H1 (cell line): ENCODE measurements around the gene RGS3. TPM values are rescaled to one million over a fixed set of nuclear protein-coding genes. Genes with fewer than 3 reads are reported as not detected.

Source experiments
- CTCF ChIA-PET: fragments of 300-600 bp; sonication (Branson Sonifier 250); formaldehyde crosslinking; loops from one replicate; lab custom pipeline; 2021; ENCODE audit not compliant: partially characterized antibody; lab: Charles Lee
- POLR2A ChIA-PET: fragments of 300-600 bp; sonication (Branson Sonifier 250); formaldehyde crosslinking; loops from one replicate; lab custom pipeline; 2021; ENCODE audit warnings: inconsistent platforms; ENCODE audit not compliant: partially characterized antibody; lab: Charles Lee
- DNase-seq, 2 experiments: peaks; one replicate each; pipeline versions ENCODE4 v3.0.0 to v3.0.0-alpha.2; 2010 to 2022; ENCODE audit warnings: low spot score in 2 of 2, low read depth in 1 of 2, mixed read lengths in 1 of 2
- FAIRE-seq: peaks from 2 replicates; lab custom pipeline; 2011; peaks lifted over from hg19 to GRCh38; lab: Jason Lieb, UNC
- H2AFZ ChIP-seq: 2 replicates; pipeline ENCODE4 v1.8.1; 2012; ENCODE audit warnings: low read length, inconsistent platforms
- H2AK5ac ChIP-seq: 2 replicates; pipeline ENCODE4 v1.6.1; 2013; ENCODE audit warnings: low read depth, low read length
- H2BK120ac ChIP-seq: replicated peaks from 2 replicates; pipeline ENCODE3; 2013; ENCODE audit warnings: low read depth, low read length, inconsistent platforms
- H2BK12ac ChIP-seq: 2 replicates; pipeline ENCODE4 v1.6.1; 2013; ENCODE audit warnings: low read depth, low read length
- H2BK15ac ChIP-seq: 2 replicates; pipeline ENCODE4 v1.6.1; 2013; ENCODE audit warnings: low read length
- H2BK20ac ChIP-seq: 2 replicates; pipeline ENCODE4 v1.6.1; 2013; ENCODE audit warnings: low read length
- H2BK5ac ChIP-seq: 2 replicates; pipeline ENCODE4 v1.6.1; 2013; ENCODE audit warnings: low read depth, low read length
- H3K14ac ChIP-seq: 2 replicates; pipeline ENCODE4 v1.6.1; 2013; ENCODE audit warnings: inconsistent platforms; ENCODE audit not compliant: insufficient read length
- H3K18ac ChIP-seq: 2 replicates; pipeline ENCODE4 v1.6.1; 2013; ENCODE audit warnings: low read length; ENCODE audit errors: extremely low read depth
- H3K23ac ChIP-seq: 2 replicates; pipeline ENCODE4 v1.6.1; 2013; ENCODE audit warnings: inconsistent platforms; ENCODE audit not compliant: insufficient read length
- H3K23me2 ChIP-seq: 2 replicates; pipeline ENCODE4 v1.6.1; 2013; ENCODE audit warnings: low read depth, low read length
- H3K27ac ChIP-seq: 2 replicates; pipeline ENCODE4 v1.6.1; 2011; ENCODE audit warnings: low read depth, low read length, inconsistent platforms
- H3K27me3 ChIP-seq, 4 experiments: replicated peaks in 1 of 4; 1 replicate in 1 of 4; 2 replicates in 3 of 4; pipeline versions ENCODE4 v1.6.1 to v1.8.1; 2011 to 2013; ENCODE audit warnings: low read length in 3 of 4, mild to moderate bottlenecking in 3 of 4, inconsistent platforms in 2 of 4, mixed read lengths in 2 of 4, moderate library complexity in 1 of 4; ENCODE audit not compliant: control insufficient read depth in 3 of 4, insufficient read depth in 3 of 4; ENCODE audit errors: extremely low read depth in 1 of 4
- H3K36me3 ChIP-seq, 4 experiments: 2 replicates each; pipeline versions ENCODE4 v1.6.1 to v1.8.1; 2011 to 2013; ENCODE audit warnings: mild to moderate bottlenecking in 4 of 4, low read length in 3 of 4, moderate library complexity in 2 of 4, control low read depth in 1 of 4, inconsistent platforms in 1 of 4; ENCODE audit not compliant: insufficient read depth in 4 of 4, control insufficient read depth in 2 of 4
- H3K4ac ChIP-seq: replicated peaks from 2 replicates; pipeline ENCODE3; 2013; ENCODE audit warnings: low read length, low read depth, mixed read lengths, inconsistent platforms; ENCODE audit not compliant: insufficient read length
- H3K4me1 ChIP-seq, 4 experiments: replicated peaks in 1 of 4; 1 replicate in 1 of 4; 2 replicates in 3 of 4; pipeline versions ENCODE4 v1.6.1 to v1.8.1; 2011 to 2013; ENCODE audit warnings: low read length in 3 of 4, inconsistent platforms in 2 of 4, mixed read lengths in 1 of 4; ENCODE audit not compliant: insufficient read depth in 4 of 4, control insufficient read depth in 3 of 4
- H3K4me2 ChIP-seq, 2 experiments: 2 replicates each; pipeline versions ENCODE4 v1.6.1 to v1.8.1; 2011 to 2013; ENCODE audit warnings: low read depth in 2 of 2, low read length in 2 of 2, control low read depth in 1 of 2, inconsistent platforms in 1 of 2, mild to moderate bottlenecking in 1 of 2; ENCODE audit not compliant: insufficient read depth in 1 of 2
- H3K4me3 ChIP-seq, 4 experiments: fragments of 200-600, 300-600 bp in 1 of 4; sonication (generic), shearing (Covaris generic), sonication (Bioruptor Twin) in 1 of 4; 2 replicates each; pipeline versions ENCODE4 v1.5.1 to v1.8.1; 2011 to 2016; ENCODE audit warnings: low read length in 4 of 4, low read depth in 3 of 4, control low read depth in 2 of 4, inconsistent platforms in 2 of 4, mild to moderate bottlenecking in 2 of 4, mixed read lengths in 1 of 4, moderate library complexity in 1 of 4; ENCODE audit not compliant: insufficient read depth in 2 of 4; ENCODE audit errors: extremely low read depth in 1 of 4
- H3K56ac ChIP-seq: replicated peaks from 2 replicates; pipeline ENCODE3; 2013; ENCODE audit warnings: low read depth, mild to moderate bottlenecking, mixed read lengths, low read length, inconsistent platforms; ENCODE audit not compliant: insufficient read length
- H3K79me1 ChIP-seq: 2 replicates; pipeline ENCODE4 v1.6.1; 2013; ENCODE audit warnings: low read depth, low read length, control low read depth
- H3K79me2 ChIP-seq, 2 experiments: 2 replicates each; pipeline versions ENCODE4 v1.6.1 to v1.8.1; 2012 to 2013; ENCODE audit warnings: low read length in 2 of 2, mild to moderate bottlenecking in 2 of 2, inconsistent platforms in 1 of 2; ENCODE audit not compliant: insufficient read depth in 2 of 2, control insufficient read depth in 1 of 2
- H3K9ac ChIP-seq, 4 experiments: replicated peaks in 1 of 4; 1 replicate in 1 of 4; 2 replicates in 3 of 4; pipeline versions ENCODE4 v1.6.1 to v1.8.1; 2011 to 2013; ENCODE audit warnings: low read depth in 3 of 4, low read length in 3 of 4, control low read depth in 2 of 4, mild to moderate bottlenecking in 2 of 4, moderate library complexity in 2 of 4, inconsistent platforms in 1 of 4; ENCODE audit errors: extremely low read depth in 1 of 4
- H3K9me3 ChIP-seq, 2 experiments: 2 replicates each; pipeline versions ENCODE4 v1.6.1 to v1.8.1; 2012 to 2013; ENCODE audit warnings: mild to moderate bottlenecking in 2 of 2, moderate library complexity in 2 of 2, control low read depth in 1 of 2, inconsistent platforms in 1 of 2, low read depth in 1 of 2, low read length in 1 of 2, mixed read lengths in 1 of 2; ENCODE audit not compliant: insufficient read depth in 2 of 2
- H4K20me1 ChIP-seq, 2 experiments: replicated peaks in 1 of 2; 2 replicates each; pipeline versions ENCODE3 to v1.8.1; 2011 to 2013; ENCODE audit warnings: inconsistent platforms in 2 of 2, low read length in 2 of 2, mild to moderate bottlenecking in 1 of 2; ENCODE audit not compliant: insufficient read depth in 2 of 2, control insufficient read depth in 1 of 2
- H4K5ac ChIP-seq: 2 replicates; pipeline ENCODE4 v1.6.1; 2013; ENCODE audit warnings: low read length, low read depth, mixed read lengths, inconsistent platforms; ENCODE audit not compliant: insufficient read length
- H4K8ac ChIP-seq: 2 replicates; pipeline ENCODE4 v1.8.0; 2013; ENCODE audit warnings: mild to moderate bottlenecking, moderate library complexity, low read length, inconsistent platforms; ENCODE audit not compliant: insufficient read depth; ENCODE audit errors: extremely low read depth
- H4K91ac ChIP-seq: replicated peaks from 2 replicates; pipeline ENCODE3; 2013; ENCODE audit warnings: low read length, mixed read lengths, inconsistent platforms; ENCODE audit not compliant: insufficient read length
- WGBS, 2 experiments: shearing (Covaris generic) in 1 of 2; methylation state at CpG; one replicate each; pipeline versions ENCODE4 v1.1.6 to v1.1.7; 2013 to 2015; ENCODE audit warnings: low lambda C conversion rate in 2 of 2, mixed read lengths in 2 of 2, inconsistent platforms in 1 of 2, low coverage in 1 of 2, missing lambda C conversion rate in 1 of 2; ENCODE audit not compliant: insufficient replicate concordance in 2 of 2, insufficient coverage in 1 of 2, insufficient read length in 1 of 2; ENCODE audit errors: extremely low coverage in 1 of 2, missing lambda C conversion rate in 1 of 2; 5-methylcytosine and 5-hydroxymethylcytosine counted together
- polyA plus RNA-seq, 7 experiments: library from polyadenylated mRNA; depleted of rRNA in 3 of 7; stranded (reverse) in 5 of 7; unstranded in 2 of 7; fragments of >200 nt in 5 of 7; fragments of 200-250 nt in 2 of 7; gene quantifications; 1 replicate in 5 of 7; 2 replicates in 1 of 7; 4 replicates in 1 of 7; pipeline versions ENCODE4 v1.2.1 to v1.2.3, GENCODE V29; 2011 to 2013; ENCODE audit warnings: missing spikeins in 2 of 7, mixed read lengths in 2 of 7
- total RNA-seq: library from RNA; stranded (reverse); fragmentation: NEBNext Ultra II Directional; extraction: Animal tissue kit (Norgen Biotek cat#: 25700); gene quantifications from 2 replicates; pipeline ENCODE4 v1.2.1, GENCODE V29; 2021

RGS3 gene
- total and polyA plus RNA-seq, 2 of the 8 experiments (the other 6 are each of a cell fraction or from before 2014, with no cell fraction given), result 12.6 to 18.2 TPM

GRCh38 chr9:113471566-113471965 is 8.0 kb downstream of the RGS3 start:
- H4K91ac ChIP-seq, result peak overlapping the region; percentile 0
- 61% methylated on average over 6 of the region's 6 CpGs; no CpG with 5 or more reads in 1 of the 2 experiments for WGBS, 2 experiments
- H4K8ac ChIP-seq, result no peak overlapping the region
- no peaks in the 10 kb centered on the region for H3K27me3 ChIP-seq
- H3K9ac ChIP-seq, result no peak overlapping the region
- H3K14ac ChIP-seq, result no peak overlapping the region
- no peak overlapping the region for H2AK5ac ChIP-seq
- no peaks in the 10 kb centered on the region for H3K79me1 ChIP-seq
- no peak overlapping the region for H4K5ac ChIP-seq
- H3K56ac ChIP-seq, result no peak overlapping the region
- POLR2A ChIA-PET, result interaction anchor here (0.6 kb wide), 1 partner anchor 240 kb away, joined by 3 read pairs; no protein-coding TSS in a partner anchor
- no peak overlapping the region for H3K27ac ChIP-seq
- DNase-seq (peak in 1 of 2 experiments; percentile 45), FAIRE-seq (no peak)
- H3K4me2 ChIP-seq, result peak overlapping the region in 1 of 2 experiments; percentile 18; a peak in 1 of 4 replicates
- no peak overlapping the region for H2BK20ac ChIP-seq
- H4K20me1 ChIP-seq, result no peaks in the 10 kb centered on the region
- no peak overlapping the region for H2BK120ac ChIP-seq
- H3K36me3 ChIP-seq, result no peaks in the 10 kb centered on the region
- no peak overlapping the region for H3K4ac ChIP-seq
- H3K23ac ChIP-seq, result no peak overlapping the region
- no peak overlapping the region for H2BK5ac ChIP-seq
- peak overlapping the region; percentile 3; the same call in 1 of the 2 replicates for H2AFZ ChIP-seq
- H3K4me3 ChIP-seq, result 0 out of 8 replicates have a peak overlapping the region, but pooled peaks of 1 of the 4 experiments have one; percentile 8
- H3K4me1 ChIP-seq, result no peaks in the 10 kb centered on the region
- no peaks in the 10 kb centered on the region for H3K9me3 ChIP-seq
- CTCF ChIA-PET, result interaction anchor here (0.5 to 1.8 kb wide), 15 partner anchors 9 to 1120 kb away, joined by 3 to 9 read pairs (median 3); no protein-coding TSS in a partner anchor
- H2BK12ac ChIP-seq, result no peak overlapping the region
- H2BK15ac ChIP-seq, result no peak overlapping the region
- no peaks in the 10 kb centered on the region for H3K79me2 ChIP-seq
- H3K23me2 ChIP-seq, result no peaks in the 10 kb centered on the region
- H3K18ac ChIP-seq, result no peak overlapping the region; the same call in 1 of the 2 replicates
